Thoracic aorta endothelial cell (primary cell): Measurements from ENCODE around the gene OXSM. TPM values are rescaled to one million over a fixed set of nuclear protein-coding genes. Genes with fewer than 3 reads are reported as not detected.

Experiments used
- total RNA-seq: library from RNA; depleted of rRNA; stranded (reverse); fragments of >200 nt; gene quantifications from 2 replicates; pipeline ENCODE4 v1.2.3, GENCODE V29; 2012

OXSM gene
- total RNA-seq, result 12.1 and 14.4 TPM in 2 replicates

GRCh38 chr3:25789596-25790556, at the start of gene OXSM:
TSS of gene OXSM (plus strand) at chr3:25790090. CDS start at chr3:25791021, 931 bp downstream.

DNA sequence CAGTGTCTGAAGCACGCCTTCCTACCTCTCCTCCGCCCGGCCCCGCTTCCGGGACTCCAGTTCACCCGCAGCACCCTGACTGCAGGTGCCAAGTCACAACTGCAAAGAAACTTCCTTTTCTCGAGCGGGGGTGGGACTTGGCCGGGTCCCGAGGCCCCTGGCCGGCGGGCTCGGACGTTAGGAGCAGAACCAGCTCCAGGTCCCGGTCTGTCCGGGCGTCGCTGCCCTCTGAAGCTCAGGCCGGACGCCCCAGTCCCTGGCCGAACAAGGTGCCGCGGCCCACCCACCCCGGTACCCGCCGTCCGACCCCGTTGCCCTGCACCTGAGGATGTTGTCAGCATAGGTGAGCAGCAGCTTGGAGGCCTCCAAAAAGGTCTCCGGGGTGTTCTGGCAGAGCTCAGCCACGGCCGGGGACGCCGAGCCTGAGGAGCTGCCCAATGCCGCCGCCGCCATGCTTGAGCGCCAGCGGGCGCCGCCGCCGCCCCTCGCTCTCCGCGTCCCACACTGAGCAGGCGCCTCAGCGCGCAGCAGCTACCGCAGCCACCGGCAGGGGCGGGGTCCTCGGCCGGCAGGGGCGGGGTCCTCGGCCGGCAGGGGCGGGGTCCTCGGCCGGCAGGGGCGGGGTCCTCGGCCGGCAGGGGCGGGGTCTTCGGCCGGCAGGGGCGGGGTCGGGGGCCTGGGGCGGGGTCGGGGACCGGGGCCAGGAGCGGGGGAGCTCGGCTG, 6.8 kb upstream of the OXSM start, which contains the start of gene NGLY1:
NGLY1 (minus strand) TSS at position 506 of the 723 bp plus-strand sequence; CDS start at position 453, 53 bp downstream.

Other genes starting within 250 kb of the OXSM start
- 161 and 186 TPM in 2 replicates for gene TOP2B, start 125.2 kb upstream of the OXSM start, total RNA-seq
- gene NGLY1, start 6.6 kb upstream of the OXSM start, total RNA-seq, result 39.6 and 43.1 TPM in 2 replicates